BJ (cell line): Measurements from ENCODE around the gene RCOR2. TPM values are rescaled to one million over a fixed set of nuclear protein-coding genes. Genes with fewer than 3 reads are reported as not detected.
A peak's percentile ranks its signal among the peaks of the same experiment; 100 is the strongest.

Experiments used
- CTCF ChIA-PET: fragments of 350-600 bp; formaldehyde crosslinking; extraction: SDS; loops from one replicate; lab custom pipeline; 2021; ENCODE audit warnings: antibody characterized with exemption, inconsistent platforms; lab: Yijun Ruan, JAX
- POLR2A ChIA-PET: fragments of 300-600 bp; sonication (Branson Sonifier 250); formaldehyde crosslinking; extraction: SDS; loops from one replicate; lab custom pipeline; 2021; ENCODE audit warnings: antibody characterized with exemption; lab: Charles Lee
- DNase-seq: peaks from one replicate; pipeline ENCODE4 v3.0.0-alpha.2; 2011; ENCODE audit warnings: low read depth
- H3K27me3 ChIP-seq: 2 replicates; pipeline ENCODE4 v1.6.0; 2011; ENCODE audit warnings: low read length; ENCODE audit not compliant: control insufficient read depth, insufficient read depth
- H3K36me3 ChIP-seq: 2 replicates; pipeline ENCODE4 v1.5.1; 2011; ENCODE audit warnings: low read length; ENCODE audit not compliant: control insufficient read depth, insufficient read depth
- H3K4me3 ChIP-seq: 2 replicates; pipeline ENCODE4 v1.5.1; 2011; ENCODE audit warnings: low read depth, mild to moderate bottlenecking, control low read depth, low read length
- polyA plus RNA-seq: library from polyadenylated mRNA; depleted of rRNA; stranded (reverse); fragments of >200 nt; gene quantifications from 2 replicates; pipeline ENCODE4 v1.2.3, GENCODE V29; 2011
- TF ChIP-seq, protein P1 (sequence below): IDR thresholded peaks from 2 replicates; pipeline ENCODE4 v1.5.1; 2011; ENCODE audit warnings: low read depth, mild to moderate bottlenecking, control low read depth, inconsistent platforms, low read length, moderate library complexity; ENCODE audit not compliant: insufficient read depth

Gene RCOR2
- polyA plus RNA-seq, 1 experiment = 2.5 TPM

DNA sequence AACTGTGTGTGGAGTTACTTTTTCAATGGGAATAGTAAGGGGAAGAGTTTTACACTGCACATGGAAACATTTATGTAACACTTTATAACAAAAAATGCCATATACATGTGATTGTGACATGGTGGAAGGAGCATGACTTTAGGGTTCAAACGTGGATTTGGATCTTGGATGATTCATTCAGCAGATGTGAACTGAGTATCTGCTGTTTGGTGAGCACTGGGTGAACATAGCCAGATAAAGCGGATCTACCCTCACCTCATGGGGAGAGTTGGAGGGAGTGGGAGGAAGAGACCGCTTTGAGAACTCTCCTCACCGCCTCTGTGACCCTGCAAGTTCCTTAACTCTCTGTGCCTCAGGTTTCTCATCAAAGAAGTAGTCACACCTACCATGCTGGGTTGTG is 24.9 kb upstream of the RCOR2 start:
- DNase-seq = no peak
- peaks cover 4% of the 10 kb centered on the region for H3K36me3 ChIP-seq
- TF ChIP-seq, protein P1, sequence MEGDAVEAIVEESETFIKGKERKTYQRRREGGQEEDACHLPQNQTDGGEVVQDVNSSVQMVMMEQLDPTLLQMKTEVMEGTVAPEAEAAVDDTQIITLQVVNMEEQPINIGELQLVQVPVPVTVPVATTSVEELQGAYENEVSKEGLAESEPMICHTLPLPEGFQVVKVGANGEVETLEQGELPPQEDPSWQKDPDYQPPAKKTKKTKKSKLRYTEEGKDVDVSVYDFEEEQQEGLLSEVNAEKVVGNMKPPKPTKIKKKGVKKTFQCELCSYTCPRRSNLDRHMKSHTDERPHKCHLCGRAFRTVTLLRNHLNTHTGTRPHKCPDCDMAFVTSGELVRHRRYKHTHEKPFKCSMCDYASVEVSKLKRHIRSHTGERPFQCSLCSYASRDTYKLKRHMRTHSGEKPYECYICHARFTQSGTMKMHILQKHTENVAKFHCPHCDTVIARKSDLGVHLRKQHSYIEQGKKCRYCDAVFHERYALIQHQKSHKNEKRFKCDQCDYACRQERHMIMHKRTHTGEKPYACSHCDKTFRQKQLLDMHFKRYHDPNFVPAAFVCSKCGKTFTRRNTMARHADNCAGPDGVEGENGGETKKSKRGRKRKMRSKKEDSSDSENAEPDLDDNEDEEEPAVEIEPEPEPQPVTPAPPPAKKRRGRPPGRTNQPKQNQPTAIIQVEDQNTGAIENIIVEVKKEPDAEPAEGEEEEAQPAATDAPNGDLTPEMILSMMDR = no peak
- ChIA-PET CTCF (interaction anchor here (1.6 to 11.6 kb wide), 2 partner anchors 104 to 462 kb away, joined by 4 to 188 read pairs; partner anchors contain the start of gene MARK2), POLR2A (interaction anchor here (0.6 kb wide), 1 partner anchor 1150 kb away, joined by 3 read pairs; no protein-coding TSS in a partner anchor)
- H3K4me3 ChIP-seq = no peak overlapping the region
- H3K27me3 ChIP-seq = no peaks in the 10 kb centered on the region

DNA sequence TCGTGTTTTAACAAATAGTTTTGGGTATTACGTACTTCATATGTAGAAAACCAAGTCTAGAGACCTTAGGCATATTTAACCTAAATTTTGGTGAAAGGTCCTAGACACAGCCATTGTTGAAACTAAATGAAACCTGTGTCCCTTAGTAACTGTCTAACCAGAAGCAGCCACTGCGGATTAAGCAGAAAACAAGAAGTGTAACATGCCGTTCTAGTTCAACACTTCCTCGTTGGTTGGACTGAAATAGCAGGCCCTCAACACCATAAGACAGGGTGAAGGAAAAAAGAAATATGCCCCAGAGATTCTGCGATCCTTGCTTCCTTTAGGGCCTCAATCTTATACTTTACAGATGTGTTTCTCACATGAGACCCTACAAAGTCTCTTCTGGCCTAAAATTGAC is 23.8 kb upstream of the RCOR2 start:
- Histone ChIP-seq H3K36me3 (no peaks in the 10 kb centered on the region; the same call in 1 of the 2 replicates), H3K4me3 (no peak overlapping the region), H3K27me3 (no peaks in the 10 kb centered on the region)
- DNase-seq = no peak
- POLR2A ChIA-PET = no interaction called here
- CTCF ChIA-PET = no interaction called here
- TF ChIP-seq, protein P1 = no peak

DNA sequence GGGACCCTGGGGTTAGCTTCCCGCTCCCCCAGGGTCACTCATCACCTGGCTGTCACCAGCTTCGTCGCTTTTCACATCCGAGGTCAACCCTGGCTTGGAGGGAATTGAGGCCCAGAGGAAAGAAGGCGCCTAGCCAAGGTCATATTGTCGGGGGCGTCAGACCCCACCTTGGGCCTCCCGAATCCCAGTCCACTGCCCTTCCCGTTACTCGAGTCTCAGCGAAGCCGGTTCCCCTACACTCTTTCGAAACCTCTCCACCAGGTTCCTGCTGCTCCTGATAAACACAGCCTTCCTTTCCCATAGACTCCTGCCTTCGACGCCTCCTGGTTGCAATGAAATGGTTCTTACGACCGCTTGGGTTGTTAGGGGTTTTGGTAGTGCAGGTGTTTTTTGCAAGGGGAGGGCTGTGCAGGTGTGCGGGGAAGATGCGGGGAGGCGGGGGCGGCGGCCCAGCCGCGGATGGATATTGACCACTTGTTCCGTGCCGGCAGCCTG is 22.5 kb upstream of the RCOR2 start:
- no peak for DNase-seq
- POLR2A ChIA-PET = interaction anchor here (0.6 kb wide), 1 partner anchor 13 kb away, joined by 17 read pairs; no protein-coding TSS in a partner anchor
- CTCF ChIA-PET = interaction anchor here (1.3 to 2.0 kb wide), 2 partner anchors 102 to 110 kb away, joined by 3 to 10 read pairs; no protein-coding TSS in a partner anchor
- H3K4me3 ChIP-seq = peak overlapping the region; percentile 99
- TF ChIP-seq, protein P1 = peak; percentile 4; the same call in 1 of the 2 replicates
- H3K36me3 ChIP-seq = no peaks in the 10 kb centered on the region; the same call in 1 of the 2 replicates
- no peaks in the 10 kb centered on the region for H3K27me3 ChIP-seq

DNA sequence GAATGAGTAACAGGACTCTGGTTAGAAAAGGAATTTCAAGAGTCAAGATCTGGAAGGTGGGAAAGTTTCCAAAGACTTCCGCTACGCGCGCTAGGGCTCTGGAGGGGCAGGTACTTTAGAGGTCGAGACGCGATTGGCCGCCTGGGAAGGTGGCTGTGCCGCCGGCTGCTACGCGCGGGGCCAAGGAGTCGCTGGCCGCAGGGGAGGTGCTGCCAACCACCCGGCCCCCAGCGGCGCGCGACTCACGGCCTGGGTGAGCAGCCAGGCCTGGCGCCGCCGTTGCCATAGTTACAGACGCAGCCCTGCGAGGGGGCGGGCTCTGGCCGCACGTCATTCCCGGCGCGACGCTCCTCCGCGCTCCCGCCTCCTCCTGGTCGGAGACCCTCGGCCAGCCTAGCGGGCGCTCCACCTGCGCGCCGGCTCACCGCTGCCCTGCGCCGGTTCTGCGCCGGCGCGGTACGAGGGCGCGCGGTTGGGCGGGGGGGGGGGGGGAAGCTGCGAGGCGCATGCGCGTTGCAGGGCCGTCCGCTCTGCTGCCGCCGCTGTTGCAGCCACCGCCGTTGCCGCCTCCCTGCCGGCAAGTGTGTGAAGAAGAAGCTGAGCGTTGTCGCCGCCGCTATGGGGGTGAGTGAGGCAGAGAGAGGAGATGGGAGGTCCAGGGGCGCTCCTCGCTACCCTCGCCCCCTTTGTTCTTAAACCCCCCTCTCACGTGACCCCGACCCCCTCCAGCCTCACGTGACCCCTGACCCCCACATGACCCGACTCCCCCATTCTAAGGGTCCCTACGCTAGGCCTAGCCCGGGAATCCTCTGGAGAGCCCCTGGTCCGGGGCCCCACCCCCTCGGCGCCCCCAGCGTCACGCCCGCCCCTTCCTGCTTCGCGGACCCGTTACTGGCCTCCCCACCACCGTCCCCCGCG is 21.8 kb upstream of the RCOR2 start, which contains the start of gene NAA40:
Gene NAA40, plus strand, starts transcription at position 524 of the 918 bp plus-strand sequence. Its CDS starts 95 bp downstream, at position 619.
- peak; percentile 55 for DNase-seq
- Histone ChIP-seq H3K27me3 (no peaks in the 10 kb centered on the region), H3K36me3 (no peaks in the 10 kb centered on the region; the same call in 1 of the 2 replicates), H3K4me3 (peak within 1 kb of the TSS; percentile 99)
- ChIA-PET POLR2A (interaction anchor here (0.6 kb wide), 1 partner anchor 13 kb away, joined by 17 read pairs; no protein-coding TSS in a partner anchor), CTCF (interaction anchor here (0.8 to 2.0 kb wide), 3 partner anchors 18 to 109 kb away, joined by 3 to 10 read pairs (median 4); no protein-coding TSS in a partner anchor)
- TF ChIP-seq, protein P1 = no peak
